ENCODE data around the gene ASAP3. TPM values are rescaled to one million over a fixed set of nuclear protein-coding genes. Genes with fewer than 3 reads are reported as not detected.

Gene ASAP3
- total and polyA plus RNA-seq, 8 donors, result 17.9 to 37.4 (median 25.3) TPM

DNA sequence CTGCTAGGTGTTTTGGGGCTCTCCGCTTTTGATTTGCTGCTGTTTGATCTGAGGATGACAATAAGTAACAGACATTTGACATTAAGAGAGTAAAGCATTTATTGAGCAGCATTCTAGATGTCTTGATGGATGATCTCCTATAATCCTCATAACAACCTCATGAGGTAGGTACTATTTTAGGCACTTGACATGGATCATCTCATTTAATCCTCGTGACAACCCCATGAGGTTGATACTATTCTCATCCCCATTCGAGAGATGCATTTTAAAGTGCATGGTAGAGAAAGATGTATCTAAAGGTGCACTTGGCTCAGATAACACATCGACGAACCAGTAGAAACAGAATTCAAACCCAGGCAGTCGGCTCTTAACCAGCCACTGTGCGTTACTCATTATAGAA, 86.1 kb downstream of the ASAP3 start:
- WGBS, 2 donors, result 90 to 95% methylated on average over 7 of the region's 7 CpGs
- no peak for FAIRE-seq

DNA sequence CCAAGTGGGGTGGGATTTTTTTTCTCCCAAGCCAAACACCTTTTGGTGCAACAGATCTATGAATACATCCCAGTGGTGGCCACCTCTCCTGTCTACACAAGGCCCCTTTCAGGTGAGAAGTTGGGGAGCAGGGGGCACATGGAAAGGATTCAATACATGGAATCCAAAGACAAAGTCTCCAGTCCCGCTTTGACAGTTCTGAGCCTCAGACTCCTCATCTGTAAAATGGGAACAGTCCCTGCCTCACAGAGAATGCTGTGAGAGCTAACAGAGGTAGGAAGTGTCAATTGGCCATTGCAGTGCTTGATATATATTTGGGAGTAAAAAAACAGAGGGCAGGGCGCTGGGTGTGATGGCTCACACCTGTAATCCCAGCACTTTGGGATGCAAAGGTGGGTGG, 87.6 kb downstream of the ASAP3 start:
- Histone ChIP-seq H3K9me3 (no peaks in the 10 kb centered on the region), H3K4me3 (no peak overlapping the region), H3K4me1 (peaks cover 6 to 19% (median 14%) of the 10 kb centered on the region in 3 donors), H3K27ac (no peak overlapping the region), H3K27me3 (no peaks in the 10 kb centered on the region), H3K36me3 (peaks cover 0 to 46% (median 10%) of the 10 kb centered on the region in 3 donors)
- ATAC-seq (no peak), FAIRE-seq (no peak), DNase-seq (no peak)
- 98 to 100% methylated on average over 2 of the region's 2 CpGs for WGBS, 2 donors
- intact Hi-C loops (cut with DNase I), result no loop called here
- TF ChIP-seq, protein P1, sequence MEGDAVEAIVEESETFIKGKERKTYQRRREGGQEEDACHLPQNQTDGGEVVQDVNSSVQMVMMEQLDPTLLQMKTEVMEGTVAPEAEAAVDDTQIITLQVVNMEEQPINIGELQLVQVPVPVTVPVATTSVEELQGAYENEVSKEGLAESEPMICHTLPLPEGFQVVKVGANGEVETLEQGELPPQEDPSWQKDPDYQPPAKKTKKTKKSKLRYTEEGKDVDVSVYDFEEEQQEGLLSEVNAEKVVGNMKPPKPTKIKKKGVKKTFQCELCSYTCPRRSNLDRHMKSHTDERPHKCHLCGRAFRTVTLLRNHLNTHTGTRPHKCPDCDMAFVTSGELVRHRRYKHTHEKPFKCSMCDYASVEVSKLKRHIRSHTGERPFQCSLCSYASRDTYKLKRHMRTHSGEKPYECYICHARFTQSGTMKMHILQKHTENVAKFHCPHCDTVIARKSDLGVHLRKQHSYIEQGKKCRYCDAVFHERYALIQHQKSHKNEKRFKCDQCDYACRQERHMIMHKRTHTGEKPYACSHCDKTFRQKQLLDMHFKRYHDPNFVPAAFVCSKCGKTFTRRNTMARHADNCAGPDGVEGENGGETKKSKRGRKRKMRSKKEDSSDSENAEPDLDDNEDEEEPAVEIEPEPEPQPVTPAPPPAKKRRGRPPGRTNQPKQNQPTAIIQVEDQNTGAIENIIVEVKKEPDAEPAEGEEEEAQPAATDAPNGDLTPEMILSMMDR (IDR thresholded peaks at IDR 0.05), result no peak

More for the DNA sequence above, 86.1 kb downstream of the ASAP3 start:
- no peak for DNase-seq
- H3K27me3 ChIP-seq, result no peaks in the 10 kb centered on the region
- no peaks in the 10 kb centered on the region for H3K9me3 ChIP-seq
- no peak overlapping the region for H3K27ac ChIP-seq
- TF ChIP-seq, protein P1 (IDR thresholded peaks at IDR 0.05), result no peak
- no peak overlapping the region for H3K4me3 ChIP-seq
- intact Hi-C loops (cut with DNase I), result no loop called here
- peaks cover 0 to 58% (median 10%) of the 10 kb centered on the region in 3 donors for H3K36me3 ChIP-seq
- peaks cover 10 to 25% (median 18%) of the 10 kb centered on the region in 3 donors for H3K4me1 ChIP-seq
- ATAC-seq, result no peak

DNA sequence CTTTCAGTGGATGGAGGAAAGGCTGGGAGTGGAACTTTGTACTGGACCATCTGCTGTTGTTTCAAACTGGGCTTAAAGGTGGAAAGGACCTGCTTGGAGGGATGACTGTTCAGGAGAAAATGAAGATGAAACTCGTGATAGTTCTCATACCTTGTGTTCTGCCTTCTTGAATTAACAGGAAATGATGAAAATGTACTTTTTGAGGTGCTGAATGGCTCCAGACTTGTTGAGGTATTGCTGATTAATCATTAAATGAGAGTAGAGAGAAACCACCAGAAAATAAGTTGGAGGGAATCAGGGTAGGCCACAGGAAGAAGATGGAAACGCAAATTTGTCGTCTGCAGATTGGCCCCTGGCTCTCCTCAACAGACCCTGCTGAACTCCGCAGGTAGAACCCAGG, 88.1 kb downstream of the ASAP3 start:
- TF ChIP-seq, protein P1 (IDR thresholded peaks at IDR 0.05), result no peak
- WGBS, 2 donors, result 92 to 97% methylated on average over 4 of the region's 4 CpGs
- no peak for ATAC-seq

DNA sequence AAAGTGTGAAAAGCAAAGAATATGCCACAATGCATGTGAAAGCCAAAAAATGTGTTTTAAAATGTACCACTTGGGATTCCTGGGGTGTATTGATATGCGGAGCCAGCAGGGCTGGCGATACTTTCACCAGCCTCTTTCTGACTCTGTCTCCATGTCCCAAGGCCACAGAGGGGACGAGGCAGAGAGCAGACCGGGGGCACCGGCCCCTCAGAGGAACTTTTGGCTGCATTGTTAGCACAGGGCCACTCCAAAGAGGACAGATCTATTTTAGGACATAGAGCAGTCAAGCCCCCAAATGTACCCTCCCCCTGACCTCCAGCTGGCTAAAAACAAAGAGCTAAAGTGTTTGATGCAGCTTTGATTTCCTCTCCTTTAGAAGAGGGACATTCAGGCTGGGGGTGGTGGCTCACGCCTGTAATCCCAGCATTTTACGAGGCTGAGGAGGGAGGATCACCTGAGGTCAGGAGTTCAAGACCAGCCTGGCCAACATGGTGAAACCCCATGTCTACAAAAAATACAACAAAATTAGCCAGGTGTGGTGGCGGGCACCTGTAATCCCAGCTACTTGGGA, 88.7 kb downstream of the ASAP3 start:
- Histone ChIP-seq H3K4me3 (no peak overlapping the region), H3K36me3 (peaks cover 0 to 46% (median 10%) of the 10 kb centered on the region in 3 donors), H3K4me1 (peaks cover 6 to 19% (median 14%) of the 10 kb centered on the region in 3 donors), H3K27me3 (no peaks in the 10 kb centered on the region), H3K27ac (peak overlapping the region in 3 of 4 donors; percentile 17 to 73 (median 67)), H3K9me3 (no peaks in the 10 kb centered on the region)
- WGBS, 2 donors, result 73% methylated on average over 8 of the region's 8 CpGs
- FAIRE-seq (no peak), DNase-seq (no peak), ATAC-seq (no peak)
- TF ChIP-seq, protein P1 (IDR thresholded peaks at IDR 0.05), result no peak
- intact Hi-C loops (cut with DNase I), result no loop called here

More for the DNA sequence above, 88.1 kb downstream of the ASAP3 start:
- H3K27ac ChIP-seq, result peak overlapping the region in 2 of 4 donors; percentile 67 to 73
- intact Hi-C loops (cut with DNase I), result no loop called here
- no peak for FAIRE-seq
- no peaks in the 10 kb centered on the region for H3K27me3 ChIP-seq
- H3K9me3 ChIP-seq, result no peaks in the 10 kb centered on the region
- no peak for DNase-seq
- peaks cover 0 to 46% (median 10%) of the 10 kb centered on the region in 3 donors for H3K36me3 ChIP-seq
- peaks cover 6 to 19% (median 14%) of the 10 kb centered on the region in 3 donors for H3K4me1 ChIP-seq
- H3K4me3 ChIP-seq, result no peak overlapping the region

DNA sequence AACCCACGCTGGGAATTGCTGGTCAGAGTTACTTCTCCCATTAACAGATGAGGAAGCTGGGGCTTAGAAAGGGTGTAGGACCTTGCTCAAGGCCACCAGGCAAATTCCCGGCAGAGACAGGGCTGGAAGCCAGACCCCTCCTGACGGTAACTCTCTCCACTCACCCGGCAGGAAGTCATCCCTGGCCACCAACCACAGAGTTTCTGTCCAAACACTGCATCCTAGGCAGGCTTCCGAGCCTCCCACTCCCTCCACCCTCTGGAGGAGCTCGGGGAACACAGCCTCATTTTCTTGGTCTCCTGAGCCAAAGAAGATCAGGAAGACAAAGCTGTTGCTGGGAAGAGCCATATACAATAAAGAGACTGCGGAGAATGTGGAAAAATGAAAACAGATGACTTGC, 89.3 kb downstream of the ASAP3 start:
- no peak for FAIRE-seq
- DNase-seq, result peak in 5 of 6 donors; percentile 53 to 84 (median 80)
- Histone ChIP-seq H3K4me3 (no peak overlapping the region), H3K36me3 (peaks cover 0 to 43% (median 10%) of the 10 kb centered on the region in 3 donors), H3K27me3 (no peaks in the 10 kb centered on the region), H3K4me1 (peaks cover 6 to 19% (median 14%) of the 10 kb centered on the region in 3 donors), H3K9me3 (no peaks in the 10 kb centered on the region), H3K27ac (peak overlapping the region in 3 of 4 donors; percentile 24 to 73 (median 67))
- 37 to 39% methylated on average over 7 of the region's 7 CpGs for WGBS, 2 donors
- ATAC-seq, result peak; percentile 60 to 91 (median 79)
- intact Hi-C loops (cut with DNase I), result no loop called here
- TF ChIP-seq, protein P1 (IDR thresholded peaks at IDR 0.05), result no peak
